ENCODE measurements around the gene POLR3H. TPM values are rescaled to one million over a fixed set of nuclear protein-coding genes. Genes with fewer than 3 reads are reported as not detected.

The POLR3H gene
- total RNA-seq, 2 donors from 2014 or later = 10.9 to 15.9 TPM

- DNase-seq (no peak), ATAC-seq (no peak)
- intact Hi-C loops (cut with DNase I, micrococcal nuclease) = no loop called here
These were observed 2.8 kb downstream of the POLR3H start for GRCh38 chr22:41541484-41541883.

GRCh38 chr22:41540365-41540764 is 3.9 kb downstream of the POLR3H start:
- no peak for ATAC-seq
- intact Hi-C loops (cut with DNase I, micrococcal nuclease) = no loop called here
- no peak for DNase-seq

- DNase-seq = no peak
- no peak for ATAC-seq
- intact Hi-C loops (cut with DNase I, micrococcal nuclease) = no loop called here
These were observed 4.3 kb downstream of the POLR3H start for GRCh38 chr22:41540006-41540315.

- DNase-seq (no peak), ATAC-seq (no peak)
- intact Hi-C loops (cut with DNase I, micrococcal nuclease) = loop anchor here in 1 of 2 donors (10.0 kb wide), 1 partner anchor 55 kb away; no protein-coding TSS in a partner anchor
These were observed 4.9 kb downstream of the POLR3H start for GRCh38 chr22:41539146-41540005.

GRCh38 chr22:41538583-41538982 is 5.7 kb downstream of the POLR3H start:
- ATAC-seq (no peak), DNase-seq (no peak)
- intact Hi-C loops (cut with DNase I, micrococcal nuclease) = loop anchor here in 1 of 2 donors (10.0 kb wide), 1 partner anchor 56 kb away; no protein-coding TSS in a partner anchor

GRCh38 chr22:41537203-41537602 is 7.1 kb downstream of the POLR3H start:
- DNase-seq (no peak), ATAC-seq (no peak)
- intact Hi-C loops (cut with DNase I, micrococcal nuclease) = loop anchor here in 1 of 2 donors (10.0 kb wide), 1 partner anchor 58 kb away; no protein-coding TSS in a partner anchor

- DNase-seq (no peak), ATAC-seq (no peak)
- intact Hi-C loops (cut with DNase I, micrococcal nuclease) = loop anchor here in 1 of 2 donors (10.0 kb wide), 1 partner anchor 60 kb away; no protein-coding TSS in a partner anchor
These were observed 9.0 kb downstream of the POLR3H start for GRCh38 chr22:41535244-41535643.

GRCh38 chr22:41534219-41534618 is 10.1 kb downstream of the POLR3H start:
- intact Hi-C loops (cut with DNase I, micrococcal nuclease) = loop anchor here in 1 of 2 donors (5.0 to 10.0 kb wide), 2 partner anchors 61 to 132 kb away; no protein-coding TSS in a partner anchor
- DNase-seq = no peak
- peak; percentile 38 for ATAC-seq

- peak; percentile 64 to 80 for DNase-seq
- intact Hi-C loops (cut with DNase I, micrococcal nuclease) = loop anchor here in 1 of 2 donors (5.0 to 10.0 kb wide), 2 partner anchors 62 to 131 kb away; no protein-coding TSS in a partner anchor
- ATAC-seq = peak; percentile 61
These were observed 11.1 kb downstream of the POLR3H start for GRCh38 chr22:41532908-41533825.

- DNase-seq (no peak), ATAC-seq (no peak)
- intact Hi-C loops (cut with DNase I, micrococcal nuclease) = loop anchor here in 1 of 2 donors (5.0 to 10.0 kb wide), 2 partner anchors 63 to 130 kb away; no protein-coding TSS in a partner anchor
These were observed 12.4 kb downstream of the POLR3H start for GRCh38 chr22:41531715-41532477.

- peak; percentile 2 for ATAC-seq
- intact Hi-C loops (cut with DNase I, micrococcal nuclease) = loop anchor here in 1 of 2 donors (5.0 to 10.0 kb wide), 2 partner anchors 64 to 129 kb away; no protein-coding TSS in a partner anchor
- DNase-seq = no peak
These were observed 13.2 kb downstream of the POLR3H start for GRCh38 chr22:41530890-41531714.

GRCh38 chr22:41528938-41529561 is 15.2 kb downstream of the POLR3H start:
- intact Hi-C loops (cut with DNase I, micrococcal nuclease) = no loop called here
- DNase-seq (no peak), ATAC-seq (peak; percentile 2)

- intact Hi-C loops (cut with DNase I, micrococcal nuclease) = no loop called here
- ATAC-seq = no peak
- DNase-seq = no peak
These were observed 16.0 kb downstream of the POLR3H start for GRCh38 chr22:41528132-41528766.

GRCh38 chr22:41526830-41527799 is 17.2 kb downstream of the POLR3H start:
- ATAC-seq (peak; percentile 37), DNase-seq (peak in 1 of 2 donors; percentile 55)
- intact Hi-C loops (cut with DNase I, micrococcal nuclease) = no loop called here

- intact Hi-C loops (cut with DNase I, micrococcal nuclease) = no loop called here
- no peak for DNase-seq
- ATAC-seq = peak; percentile 3
These were observed 17.9 kb downstream of the POLR3H start for GRCh38 chr22:41526226-41526829.
